Measurements from ENCODE around the gene TM4SF4.

GRCh38 chr3:149438981-149439380 lies 35.5 kb upstream of the TM4SF4 start:
- TF ChIP-seq, protein P1, sequence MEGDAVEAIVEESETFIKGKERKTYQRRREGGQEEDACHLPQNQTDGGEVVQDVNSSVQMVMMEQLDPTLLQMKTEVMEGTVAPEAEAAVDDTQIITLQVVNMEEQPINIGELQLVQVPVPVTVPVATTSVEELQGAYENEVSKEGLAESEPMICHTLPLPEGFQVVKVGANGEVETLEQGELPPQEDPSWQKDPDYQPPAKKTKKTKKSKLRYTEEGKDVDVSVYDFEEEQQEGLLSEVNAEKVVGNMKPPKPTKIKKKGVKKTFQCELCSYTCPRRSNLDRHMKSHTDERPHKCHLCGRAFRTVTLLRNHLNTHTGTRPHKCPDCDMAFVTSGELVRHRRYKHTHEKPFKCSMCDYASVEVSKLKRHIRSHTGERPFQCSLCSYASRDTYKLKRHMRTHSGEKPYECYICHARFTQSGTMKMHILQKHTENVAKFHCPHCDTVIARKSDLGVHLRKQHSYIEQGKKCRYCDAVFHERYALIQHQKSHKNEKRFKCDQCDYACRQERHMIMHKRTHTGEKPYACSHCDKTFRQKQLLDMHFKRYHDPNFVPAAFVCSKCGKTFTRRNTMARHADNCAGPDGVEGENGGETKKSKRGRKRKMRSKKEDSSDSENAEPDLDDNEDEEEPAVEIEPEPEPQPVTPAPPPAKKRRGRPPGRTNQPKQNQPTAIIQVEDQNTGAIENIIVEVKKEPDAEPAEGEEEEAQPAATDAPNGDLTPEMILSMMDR (conservative IDR thresholded peaks at IDR 0.05) = no peak
- no peak for TF ChIP-seq EZH2 (IDR thresholded peaks at IDR 0.05; ENCODE audit: low read depth)

Data from PC-9 (cell line).